Neural progenitor cell (in vitro differentiated cells): Measurements from ENCODE around the gene RHOC.

ENCODE experiments used
- EZH2 ChIP-seq: fragments of 200-600 bp; sonication (generic); IDR thresholded peaks from 2 replicates; pipeline ENCODE4 v1.6.1; 2017; ENCODE audit warnings: antibody characterized with exemption, mild to moderate bottlenecking, moderate library complexity
- EZH2phosphoT487 ChIP-seq: fragments of 200-600 bp; sonication (generic); IDR thresholded peaks from 2 replicates; pipeline ENCODE4 v1.6.1; 2017; ENCODE audit warnings: antibody characterized with exemption
- TF ChIP-seq, protein P1 (sequence below): fragments of 200-600 bp; sonication (generic); IDR thresholded peaks from 2 replicates; pipeline ENCODE4 v1.5.1; 2017; ENCODE audit warnings: antibody characterized with exemption, mild to moderate bottlenecking

DNA sequence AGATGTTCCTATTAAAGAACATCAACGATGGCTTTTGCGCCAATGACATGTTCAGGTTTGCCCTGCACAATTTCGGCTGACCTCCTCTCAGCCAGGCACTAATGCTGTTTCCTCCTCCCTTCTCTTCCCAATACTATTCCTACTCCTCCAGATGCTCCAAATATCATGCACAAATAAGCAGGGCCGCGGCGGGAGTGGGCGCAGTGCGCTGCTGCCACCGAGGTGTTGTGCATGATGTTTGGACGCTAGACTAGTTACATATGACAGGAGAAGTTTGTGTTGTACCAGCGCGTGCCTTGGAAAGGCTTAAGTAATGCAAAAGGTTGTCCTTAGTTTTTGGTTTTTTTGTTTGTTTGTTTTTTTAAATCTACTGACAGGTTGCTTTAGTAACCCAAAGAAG, 41.5 kb upstream of the RHOC start:
- TF ChIP-seq, protein P1, sequence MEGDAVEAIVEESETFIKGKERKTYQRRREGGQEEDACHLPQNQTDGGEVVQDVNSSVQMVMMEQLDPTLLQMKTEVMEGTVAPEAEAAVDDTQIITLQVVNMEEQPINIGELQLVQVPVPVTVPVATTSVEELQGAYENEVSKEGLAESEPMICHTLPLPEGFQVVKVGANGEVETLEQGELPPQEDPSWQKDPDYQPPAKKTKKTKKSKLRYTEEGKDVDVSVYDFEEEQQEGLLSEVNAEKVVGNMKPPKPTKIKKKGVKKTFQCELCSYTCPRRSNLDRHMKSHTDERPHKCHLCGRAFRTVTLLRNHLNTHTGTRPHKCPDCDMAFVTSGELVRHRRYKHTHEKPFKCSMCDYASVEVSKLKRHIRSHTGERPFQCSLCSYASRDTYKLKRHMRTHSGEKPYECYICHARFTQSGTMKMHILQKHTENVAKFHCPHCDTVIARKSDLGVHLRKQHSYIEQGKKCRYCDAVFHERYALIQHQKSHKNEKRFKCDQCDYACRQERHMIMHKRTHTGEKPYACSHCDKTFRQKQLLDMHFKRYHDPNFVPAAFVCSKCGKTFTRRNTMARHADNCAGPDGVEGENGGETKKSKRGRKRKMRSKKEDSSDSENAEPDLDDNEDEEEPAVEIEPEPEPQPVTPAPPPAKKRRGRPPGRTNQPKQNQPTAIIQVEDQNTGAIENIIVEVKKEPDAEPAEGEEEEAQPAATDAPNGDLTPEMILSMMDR = no peak
- TF ChIP-seq EZH2 (no peak), EZH2phosphoT487 (no peak)
